Skeletal muscle tissue (tissue), 5 donors: ENCODE data around the gene RBCK1. TPM values are rescaled to one million over a fixed set of nuclear protein-coding genes. Genes with fewer than 3 reads are reported as not detected.

Experiments
- H3K27ac ChIP-seq: one replicate; pipeline ENCODE4 v1.7.0; 2013; ENCODE audit warnings: mild to moderate bottlenecking, low read depth, low read length, inconsistent platforms
- H3K27me3 ChIP-seq, 3 donors: one replicate each; pipeline ENCODE4 v1.7.0; 2013; ENCODE audit warnings: low read length in 3 of 3; ENCODE audit not compliant: control insufficient read depth in 3 of 3, insufficient read depth in 3 of 3
- H3K36me3 ChIP-seq, 3 donors: one replicate each; pipeline ENCODE4 v1.7.0; 2013; ENCODE audit warnings: low read length in 3 of 3; ENCODE audit not compliant: control insufficient read depth in 3 of 3, insufficient read depth in 3 of 3
- H3K4me1 ChIP-seq, 3 donors: one replicate each; pipeline ENCODE4 v1.7.0; 2013; ENCODE audit warnings: low read length in 3 of 3, mild to moderate bottlenecking in 3 of 3; ENCODE audit not compliant: control insufficient read depth in 3 of 3, insufficient read depth in 3 of 3
- H3K4me3 ChIP-seq, 3 donors: one replicate each; pipeline ENCODE4 v1.7.0; 2013; ENCODE audit warnings: low read length in 3 of 3
- H3K9ac ChIP-seq, 3 donors: one replicate each; pipeline ENCODE4 v1.7.0; 2013; ENCODE audit warnings: low read length in 3 of 3, mild to moderate bottlenecking in 3 of 3, moderate library complexity in 2 of 3, low read depth in 1 of 3
- H3K9me3 ChIP-seq, 3 donors: one replicate each; pipeline ENCODE4 v1.7.0; 2013; ENCODE audit warnings: low read length in 3 of 3; ENCODE audit not compliant: control insufficient read depth in 3 of 3
- small RNA-seq: library from RNA; depleted of rRNA; stranded (forward); fragments of <200 nt; gene quantifications from one replicate; pipeline ENCODE3, GENCODE V24; 2014
- total RNA-seq: library from RNA; depleted of rRNA; stranded (reverse); fragments of >200 nt; gene quantifications from one replicate; pipeline ENCODE4 v1.2.3, GENCODE V29; 2014
- donor health status: Osteomylitis.

Gene RBCK1
- total RNA-seq, 1 donor from 2014 or later: 29.2 TPM

DNA sequence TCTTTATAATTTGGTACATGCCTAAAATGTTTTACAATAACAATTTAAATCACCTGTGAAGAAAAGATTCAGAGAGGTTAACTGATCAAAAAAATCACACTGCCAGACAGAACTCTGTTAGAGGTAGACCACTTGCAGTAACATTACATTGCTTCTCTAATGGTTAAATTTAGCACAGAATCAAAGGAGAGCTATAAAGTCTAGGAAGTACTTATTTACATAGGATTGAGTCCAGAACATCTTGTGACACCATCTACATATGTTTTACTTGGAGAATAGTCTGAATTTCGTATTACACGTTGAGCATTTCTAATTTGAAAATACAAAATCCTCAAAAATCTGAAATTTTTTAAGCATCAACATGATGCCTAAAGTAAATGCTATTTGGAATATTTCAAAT lies 71.4 kb downstream of the RBCK1 start:
- H3K9ac ChIP-seq: no peak overlapping the region
- H3K27ac ChIP-seq: no peak overlapping the region
- no peaks in the 10 kb centered on the region for H3K9me3 ChIP-seq
- H3K4me3 ChIP-seq: no peak overlapping the region
- no peaks in the 10 kb centered on the region for H3K27me3 ChIP-seq
- H3K4me1 ChIP-seq: peaks cover 0 to 7% (median 4%) of the 10 kb centered on the region in 3 donors
- H3K36me3 ChIP-seq: peaks cover 11 to 28% (median 15%) of the 10 kb centered on the region in 3 donors

DNA sequence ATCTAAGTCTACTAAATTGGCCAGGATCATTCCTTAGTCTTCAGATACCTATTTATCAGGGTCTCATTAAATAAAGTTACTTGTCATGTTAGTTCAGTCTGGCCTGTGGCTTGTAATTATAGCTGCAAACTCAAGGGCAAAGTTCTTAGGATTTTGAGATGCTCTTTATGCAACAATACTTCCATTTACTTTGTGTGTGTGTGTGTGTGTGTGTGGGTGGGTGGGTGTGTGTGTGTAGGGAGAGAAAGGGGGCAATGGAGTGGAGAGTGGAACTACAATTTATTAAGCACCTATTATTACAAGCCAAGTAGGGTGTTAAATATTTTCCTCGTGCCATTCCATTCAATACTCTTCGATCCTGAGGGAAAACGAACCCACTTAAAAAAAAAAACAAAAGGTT lies 71.9 kb downstream of the RBCK1 start:
- no peak overlapping the region for H3K9ac ChIP-seq
- no peak overlapping the region for H3K27ac ChIP-seq
- peaks cover 0 to 7% (median 4%) of the 10 kb centered on the region in 3 donors for H3K4me1 ChIP-seq
- H3K9me3 ChIP-seq: no peaks in the 10 kb centered on the region
- no peaks in the 10 kb centered on the region for H3K27me3 ChIP-seq
- H3K36me3 ChIP-seq: peaks cover 11 to 28% (median 15%) of the 10 kb centered on the region in 3 donors
- no peak overlapping the region for H3K4me3 ChIP-seq

- Histone ChIP-seq H3K4me1 (peaks cover 0 to 7% (median 4%) of the 10 kb centered on the region in 3 donors), H3K27ac (no peak overlapping the region), H3K36me3 (peaks cover 11 to 38% (median 19%) of the 10 kb centered on the region in 3 donors), H3K4me3 (no peak overlapping the region), H3K9me3 (no peaks in the 10 kb centered on the region), H3K9ac (no peak overlapping the region), H3K27me3 (no peaks in the 10 kb centered on the region)
These were observed 73.1 kb downstream of the RBCK1 start for GRCh38 chr20:481167-481566.

Small RNA genes within 50 kb of the gene (small RNA-seq; reads per million reads assigned to genes)
- gene RF00019: not detected

Other genes with a start within 250 kb of the RBCK1 start
- not detected for gene DEFB128, start 218.6 kb upstream of the RBCK1 start, total RNA-seq
- not detected for gene DEFB129, start 181.0 kb upstream of the RBCK1 start, total RNA-seq
- gene DEFB132, start 150.6 kb upstream of the RBCK1 start, total RNA-seq: not detected
- 1.0 TPM for gene C20orf96, start 117.5 kb upstream of the RBCK1 start, total RNA-seq
- gene ZCCHC3, start 110.7 kb upstream of the RBCK1 start, total RNA-seq: 39.1 TPM
- 3.7 TPM for gene SOX12, start 82.7 kb upstream of the RBCK1 start, total RNA-seq
- gene NRSN2, start 61.2 kb upstream of the RBCK1 start, total RNA-seq: 14.6 TPM
- gene TRIB3, start 27.5 kb upstream of the RBCK1 start, total RNA-seq: 7.3 TPM
- gene TBC1D20, start 54.2 kb downstream of the RBCK1 start, total RNA-seq: 14.1 TPM
- gene CSNK2A1, start 135.5 kb downstream of the RBCK1 start, total RNA-seq: 112 TPM
- 2.1 TPM for gene TCF15, start 202.0 kb downstream of the RBCK1 start, total RNA-seq
- gene SRXN1, start 244.9 kb downstream of the RBCK1 start, total RNA-seq: 11.0 TPM